Measurements from ENCODE around the gene MCCD1.

DNA sequence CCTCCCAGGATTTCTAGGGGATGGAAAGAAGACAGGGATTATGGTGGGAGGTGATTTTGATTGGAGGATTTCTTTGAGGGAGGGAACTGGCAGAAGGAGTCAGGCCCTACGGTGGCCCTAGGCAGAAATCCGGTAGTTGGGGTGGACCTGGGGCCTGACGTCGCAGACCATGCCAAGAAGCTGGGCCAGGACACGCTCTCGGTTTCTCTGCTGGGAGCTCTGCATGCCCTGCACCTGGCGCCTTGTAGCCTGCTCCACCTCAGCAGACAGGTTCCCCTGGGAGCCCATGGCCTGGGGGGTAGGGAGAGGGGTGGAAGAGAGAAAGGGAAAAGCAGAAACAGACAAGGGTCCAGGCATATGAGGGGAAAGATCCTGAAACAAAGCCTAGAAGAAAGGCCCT lies 16.5 kb downstream of the MCCD1 start:
- TF ChIP-seq CTCF (IDR thresholded peaks at IDR 0.05; ENCODE audit: low read depth, low read length) (no peak), EZH2phosphoT487 (IDR thresholded peaks at IDR 0.05; ENCODE audit: low read depth) (no peak)
